ENCODE measurements around the gene USP6NL. TPM values are rescaled to one million over a fixed set of nuclear protein-coding genes. Genes with fewer than 3 reads are reported as not detected.

USP6NL gene
- total and polyA plus RNA-seq, 2 of the 13 experiments (the other 11 are each of a cell fraction or from before 2014, with no cell fraction given) = 10.5 to 22.9 TPM

- peaks cover 0 to 6% of the 10 kb centered on the region in 2 experiments; a peak in 2 of 5 replicates for H3K36me3 ChIP-seq (replicated peaks in 1 of 2; ENCODE audit: control insufficient read depth in 1 of 2, insufficient read depth in 2 of 2, low read length in 2 of 2)
- ChIA-PET POLR2A (no interaction called here), CTCF (ENCODE audit: low intra/inter-chr PET ratio, low total read pairs) (no interaction called here)
- BruUV-seq (replicated peaks) = no TSS peak
- TF ChIP-seq FIP1L1 (IDR thresholded peaks at IDR 0.05; ENCODE audit: borderline replicate concordance, insufficient read depth, low read depth, low read length) = no peak
- TF ChIP-seq RARG (CRISPR knock-in tag; IDR thresholded peaks at IDR 0.05; ENCODE audit: low read depth) = no peak
- TF ChIP-seq ZNF33A (CRISPR knock-in tag; IDR thresholded peaks at IDR 0.05; ENCODE audit: borderline replicate concordance) = no peak
- TF ChIP-seq TSC22D2 (CRISPR knock-in tag; IDR thresholded peaks at IDR 0.05; ENCODE audit: borderline replicate concordance) = no peak
- no peak for TF ChIP-seq ZNF7 (CRISPR knock-in tag; IDR thresholded peaks at IDR 0.05)
- no peak for TF ChIP-seq ZNF607 (CRISPR knock-in tag; IDR thresholded peaks at IDR 0.05; ENCODE audit: borderline replicate concordance)
- no peak for TF ChIP-seq HNRNPL (IDR thresholded peaks at IDR 0.05; ENCODE audit: low read depth, low read length)
- no peak for TF ChIP-seq ZNF382 (CRISPR knock-in tag; IDR thresholded peaks at IDR 0.05; ENCODE audit: borderline replicate concordance)
- TF ChIP-seq, protein P1, sequence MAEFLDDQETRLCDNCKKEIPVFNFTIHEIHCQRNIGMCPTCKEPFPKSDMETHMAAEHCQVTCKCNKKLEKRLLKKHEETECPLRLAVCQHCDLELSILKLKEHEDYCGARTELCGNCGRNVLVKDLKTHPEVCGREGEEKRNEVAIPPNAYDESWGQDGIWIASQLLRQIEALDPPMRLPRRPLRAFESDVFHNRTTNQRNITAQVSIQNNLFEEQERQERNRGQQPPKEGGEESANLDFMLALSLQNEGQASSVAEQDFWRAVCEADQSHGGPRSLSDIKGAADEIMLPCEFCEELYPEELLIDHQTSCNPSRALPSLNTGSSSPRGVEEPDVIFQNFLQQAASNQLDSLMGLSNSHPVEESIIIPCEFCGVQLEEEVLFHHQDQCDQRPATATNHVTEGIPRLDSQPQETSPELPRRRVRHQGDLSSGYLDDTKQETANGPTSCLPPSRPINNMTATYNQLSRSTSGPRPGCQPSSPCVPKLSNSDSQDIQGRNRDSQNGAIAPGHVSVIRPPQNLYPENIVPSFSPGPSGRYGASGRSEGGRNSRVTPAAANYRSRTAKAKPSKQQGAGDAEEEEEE (CRISPR knock-in tag; IDR thresholded peaks at IDR 0.05; ENCODE audit: borderline replicate concordance) = no peak
- TF ChIP-seq KLF15 (CRISPR knock-in tag; IDR thresholded peaks at IDR 0.05; ENCODE audit: borderline replicate concordance) = no peak
- TF ChIP-seq ZHX1 (CRISPR knock-in tag; IDR thresholded peaks at IDR 0.05; ENCODE audit: low read depth) = no peak
- H2AFZ ChIP-seq (ENCODE audit: low read length) = no peak overlapping the region
- H3K27ac ChIP-seq (ENCODE audit: extremely low read length, insufficient read depth, low read length) = no peak overlapping the region
- in situ Hi-C loops (cut with HindIII; ENCODE audit: extremely low pct_ligation_motif_present, low pct_unique_long_range_greater_than_20kb) = no loop called here
- FAIRE-seq (no peak), DNase-seq (ENCODE audit: low spot score) (no peak), ATAC-seq (no peak)
- intact Hi-C loops (cut with micrococcal nuclease; ENCODE audit: unreplicated experiment) = no loop called here
- H3K79me2 ChIP-seq (ENCODE audit: insufficient read depth, low read length) = peaks cover 92% of the 10 kb centered on the region
- H3K9ac ChIP-seq (ENCODE audit: insufficient read depth, low read depth, low read length) = no peak overlapping the region
- WGBS (ENCODE audit: low lambda C conversion rate) = 93% methylated on average over 7 of the region's 7 CpGs
- H3K9me3 ChIP-seq (ENCODE audit: low read length) = no peaks in the 10 kb centered on the region
- no peak overlapping the region for H3K4me2 ChIP-seq (ENCODE audit: low read depth, low read length)
- H4K20me1 ChIP-seq (ENCODE audit: insufficient read depth, low read length) = peaks cover 3% of the 10 kb centered on the region; the same call in 1 of the 2 replicates
- peaks cover 65% of the 10 kb centered on the region for H3K4me1 ChIP-seq (ENCODE audit: insufficient read depth, low read length)
- H3K27me3 ChIP-seq (ENCODE audit: control insufficient read depth in 1 of 2, insufficient read depth in 2 of 2, low read length in 2 of 2) = no peaks in the 10 kb centered on the region
- H3K4me3 ChIP-seq (replicated peaks in 1 of 3; ENCODE audit: insufficient read depth in 1 of 3, low read depth in 2 of 3, low read length in 3 of 3) = no peak overlapping the region
These were observed 17.8 kb downstream of the USP6NL start for GRCh38 chr10:11593612-11594011.

All from HepG2 (cell line).